ENCODE measurements around the gene AHCY.

- TF ChIP-seq POLR2A (IDR thresholded peaks at IDR 0.05) (no peak), CTCF (IDR thresholded peaks at IDR 0.05) (no peak)
Measured at GRCh38 chr20:34231634-34232033, 71.5 kb downstream of the AHCY start.

Data from body of pancreas (tissue), 4 donors.